Measurements from ENCODE around the gene ZNF423.

ZNF423 gene

DNA sequence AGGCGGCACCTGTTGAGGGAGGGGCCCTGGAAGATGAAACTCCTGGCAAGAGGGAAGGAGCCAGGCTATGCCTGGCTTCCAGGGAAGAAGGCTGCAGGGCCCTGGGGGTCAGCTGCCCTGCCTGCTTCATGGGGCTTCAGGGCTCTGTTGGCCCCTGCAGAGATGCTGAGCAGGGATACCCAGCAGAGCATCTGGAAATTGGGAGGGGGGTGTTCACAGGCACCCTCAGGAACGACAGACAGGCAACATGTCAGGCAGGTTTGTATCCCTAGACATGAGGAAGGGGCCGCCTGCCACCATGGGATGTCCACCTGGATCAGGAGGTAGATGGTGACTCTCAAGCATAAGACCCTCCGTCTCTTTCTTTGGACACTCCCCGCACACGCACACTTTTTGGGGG lies 13.8 kb upstream of the ZNF423 start:
- no peak for DNase-seq

DNA sequence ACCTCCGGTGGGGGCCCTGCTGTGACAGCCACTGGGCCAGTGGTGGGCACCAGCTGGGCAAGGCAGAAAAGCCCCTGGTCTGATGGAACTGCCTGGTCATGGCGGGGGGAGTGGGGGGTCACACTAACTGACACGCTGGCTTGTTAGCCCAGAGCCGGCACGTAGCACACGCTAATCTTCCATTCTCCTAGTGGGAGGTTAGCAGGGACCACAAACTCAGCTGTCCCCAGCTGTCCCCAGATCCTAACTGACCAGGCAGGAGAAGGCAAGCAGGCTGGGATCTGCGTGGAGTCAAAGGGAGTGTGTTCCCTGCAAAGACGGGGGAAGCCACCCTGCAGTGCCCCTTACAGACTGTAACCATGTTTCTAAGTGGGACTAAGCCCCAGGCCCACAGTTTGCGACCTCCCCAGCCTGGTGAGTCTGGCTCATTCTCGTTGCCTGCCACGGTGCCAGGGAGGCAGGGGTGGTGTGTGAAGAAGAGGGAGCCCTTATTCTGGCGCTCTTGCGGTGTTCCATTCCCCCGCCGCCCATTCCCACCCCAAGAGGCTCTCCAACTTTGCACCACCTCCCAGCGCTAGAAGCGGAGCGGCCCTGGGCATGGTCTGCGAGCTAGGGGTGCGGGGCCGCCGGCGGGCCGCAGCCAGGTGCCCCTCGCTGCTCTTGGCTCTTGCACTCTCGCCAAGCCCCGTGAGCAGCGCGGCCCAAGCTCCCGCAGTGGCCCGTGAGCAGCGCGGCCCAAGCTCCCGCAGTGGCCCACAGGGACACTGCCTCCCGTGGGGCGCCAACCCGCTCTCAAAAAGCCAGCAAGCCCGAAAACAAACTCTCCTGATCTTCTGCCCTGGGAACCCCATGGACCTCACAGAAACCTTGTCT lies 12.1 kb upstream of the ZNF423 start:
- DNase-seq = no peak

DNA sequence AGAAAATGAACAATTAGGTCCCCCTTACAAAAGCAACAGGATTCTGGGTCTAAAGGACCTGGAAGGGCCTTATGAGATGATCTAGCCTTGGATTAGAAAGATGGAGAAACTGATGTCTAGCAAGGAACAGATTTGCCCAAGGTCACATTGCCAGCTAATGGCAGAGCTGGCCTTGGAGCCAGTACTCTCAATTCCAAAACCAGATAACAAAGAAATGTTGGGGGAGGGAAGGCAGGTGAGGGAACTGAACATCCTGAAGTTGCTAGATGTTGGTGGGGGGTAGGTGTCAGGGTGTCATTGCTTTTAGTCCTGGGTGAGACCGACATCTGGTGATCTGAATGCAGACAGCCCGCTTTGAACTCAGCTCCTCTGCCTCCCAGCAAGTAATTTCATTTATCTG lies 11.3 kb upstream of the ZNF423 start:
- DNase-seq = no peak

DNA sequence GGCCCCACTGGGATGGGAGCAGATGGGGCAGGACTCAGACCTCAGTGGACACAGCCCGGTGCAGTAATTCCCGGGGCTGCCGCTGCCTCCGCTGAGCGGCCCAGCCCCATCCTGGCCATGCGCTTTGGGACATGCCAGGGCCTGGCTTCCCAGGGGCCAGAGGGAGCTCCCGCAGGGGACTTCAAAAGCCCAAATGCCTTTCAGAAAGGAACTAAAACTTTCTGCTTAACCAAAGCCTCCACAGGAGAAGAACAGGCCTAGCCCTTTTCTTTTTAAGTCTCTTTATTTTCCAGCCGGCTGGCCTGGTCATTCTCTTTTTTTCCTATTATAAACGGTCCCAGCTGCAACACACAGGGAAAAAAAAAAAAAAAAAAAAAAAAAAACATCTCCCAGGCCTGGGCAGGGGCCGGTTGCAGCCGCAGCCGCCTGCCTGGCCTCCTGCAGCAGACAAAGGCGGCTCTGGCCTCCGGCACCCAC lies 10.7 kb upstream of the ZNF423 start:
- DNase-seq = no peak

DNA sequence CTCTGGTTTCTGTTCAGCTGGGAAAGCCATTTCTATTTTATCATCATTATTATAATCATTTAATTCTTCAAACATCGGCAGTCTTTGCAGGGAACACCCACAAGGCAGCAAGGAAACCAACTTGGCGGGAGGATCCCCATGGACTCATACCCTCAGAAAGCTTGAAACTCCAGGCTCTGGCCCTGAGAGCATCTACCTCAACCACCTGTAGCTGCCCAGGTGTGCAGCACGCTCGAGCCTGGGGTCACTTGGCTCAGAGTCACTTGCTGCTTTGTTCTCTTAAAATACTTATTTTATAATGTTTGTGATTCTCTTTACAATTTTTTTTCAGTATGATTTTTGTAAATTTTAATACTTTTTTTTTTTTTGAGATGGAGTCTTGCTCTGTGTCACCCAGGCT lies 6.8 kb upstream of the ZNF423 start:
- no peak for DNase-seq

DNA sequence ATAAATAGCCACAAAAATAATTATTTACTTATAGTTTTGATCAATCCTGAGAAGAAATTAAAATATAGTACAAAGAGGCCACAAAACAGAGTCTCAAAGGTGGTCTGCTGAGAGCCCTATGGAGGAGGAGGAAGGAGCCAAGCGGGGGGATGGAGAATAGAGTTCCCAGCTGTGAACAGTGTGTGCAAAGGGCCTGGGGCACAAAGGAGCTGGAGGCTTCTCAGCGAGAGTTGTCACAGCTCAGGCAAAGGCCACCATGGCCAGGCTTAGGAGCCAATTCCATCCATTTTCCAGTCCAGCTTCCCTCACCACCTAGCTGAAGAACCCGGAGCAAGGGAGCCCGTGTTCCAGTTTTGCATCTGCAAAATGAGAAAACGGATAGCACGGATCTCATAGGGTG lies 5.4 kb upstream of the ZNF423 start:
- no peak for DNase-seq

DNA sequence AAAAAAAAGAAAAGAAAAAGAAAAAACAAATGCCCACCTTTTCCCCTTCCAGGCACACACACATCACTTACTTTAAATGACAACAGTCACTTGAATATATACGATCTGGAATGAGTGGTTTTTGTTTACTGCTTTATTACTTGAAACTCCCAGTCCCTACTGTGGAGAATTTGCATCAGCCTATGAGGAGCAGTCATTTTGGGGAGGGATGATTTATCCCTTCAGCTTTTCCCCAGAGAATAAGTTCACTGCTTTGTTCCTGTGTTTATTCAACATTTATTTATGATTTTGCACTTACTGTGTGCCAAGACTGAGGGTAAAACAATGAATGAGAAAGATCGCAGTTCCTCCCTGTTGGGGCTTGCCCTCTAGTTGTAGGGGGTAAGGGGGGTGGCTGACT lies 4.7 kb upstream of the ZNF423 start:
- DNase-seq = no peak

DNA sequence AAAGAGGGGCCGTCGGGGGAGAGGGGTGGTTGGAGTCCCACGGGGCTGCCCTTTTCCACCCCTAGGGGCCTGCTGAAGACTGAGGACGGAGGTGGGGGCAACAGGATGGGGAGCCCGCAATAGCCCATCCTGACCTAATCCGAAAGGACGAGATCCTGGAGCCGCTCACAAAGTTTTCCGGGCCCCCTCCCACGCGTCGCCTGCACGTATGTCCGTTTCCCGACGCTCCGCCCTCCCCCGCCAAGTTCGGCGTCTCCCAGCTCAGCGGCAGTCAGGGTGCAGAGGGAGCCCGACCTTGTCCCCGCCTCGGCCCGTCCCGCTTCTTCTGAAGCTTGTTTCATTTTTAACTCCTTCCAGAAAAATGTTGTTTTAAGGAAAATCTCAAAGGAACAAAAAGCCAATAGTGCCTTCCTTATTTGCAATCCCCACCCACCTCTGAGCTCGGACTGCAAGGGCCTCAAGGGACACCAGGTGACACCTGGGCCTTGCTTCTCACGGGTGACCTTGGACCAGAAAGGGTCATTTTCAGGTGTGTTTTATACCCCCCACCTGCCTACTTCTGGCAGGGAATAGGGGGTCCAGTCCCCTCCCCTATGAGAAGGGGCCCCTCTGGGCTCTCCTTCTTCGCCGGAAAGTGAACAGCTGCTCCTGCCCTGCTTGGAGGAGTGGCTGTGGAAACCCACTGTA lies 3.4 kb upstream of the ZNF423 start:
- no peak for DNase-seq

DNA sequence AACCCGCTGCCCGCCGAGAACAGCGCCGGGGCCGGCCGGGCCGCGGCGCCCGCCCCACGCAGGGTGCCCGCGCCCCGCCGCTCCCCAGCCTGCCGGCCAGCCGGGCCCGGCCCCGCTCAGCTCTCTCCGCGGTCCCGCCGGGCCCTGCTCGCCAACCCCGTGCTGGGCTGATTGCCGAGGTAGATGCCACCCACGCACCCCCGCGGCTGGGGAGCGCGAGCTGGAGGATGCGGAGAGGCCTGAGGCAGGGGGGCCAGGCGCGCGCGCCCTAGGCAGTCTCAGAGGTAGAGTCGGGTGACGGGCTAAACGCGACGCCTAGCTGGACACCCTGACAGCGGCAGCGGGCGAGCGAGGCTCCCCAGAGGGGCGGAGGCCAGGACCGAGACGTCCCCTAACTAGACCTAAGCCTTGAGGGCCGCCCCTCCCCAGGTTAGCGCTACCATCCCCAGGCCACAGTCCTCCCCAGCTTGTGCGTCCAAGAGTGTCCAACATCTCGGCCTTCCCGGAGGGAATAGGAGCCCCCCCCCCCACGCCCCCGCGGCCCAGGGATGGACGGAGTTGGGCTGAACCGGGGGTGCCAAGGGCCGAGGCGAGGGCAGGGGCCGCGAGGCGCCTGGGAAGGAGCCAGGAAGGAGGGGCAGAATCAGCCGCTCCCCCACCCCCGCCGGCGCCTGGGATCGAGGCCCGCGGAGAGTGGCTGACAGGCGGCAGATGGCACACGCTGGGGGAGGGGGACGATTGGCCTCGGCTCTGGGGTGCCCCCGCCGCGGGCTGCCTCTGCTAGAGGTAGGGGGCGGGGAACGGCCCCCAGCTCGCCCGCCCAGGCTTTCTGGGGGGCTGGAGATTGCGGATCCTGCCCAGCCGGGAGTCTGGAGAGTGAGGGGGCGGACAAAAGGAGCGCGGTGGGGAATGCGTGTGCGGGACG lies 2.5 kb upstream of the ZNF423 start:
- no peak for DNase-seq

DNA sequence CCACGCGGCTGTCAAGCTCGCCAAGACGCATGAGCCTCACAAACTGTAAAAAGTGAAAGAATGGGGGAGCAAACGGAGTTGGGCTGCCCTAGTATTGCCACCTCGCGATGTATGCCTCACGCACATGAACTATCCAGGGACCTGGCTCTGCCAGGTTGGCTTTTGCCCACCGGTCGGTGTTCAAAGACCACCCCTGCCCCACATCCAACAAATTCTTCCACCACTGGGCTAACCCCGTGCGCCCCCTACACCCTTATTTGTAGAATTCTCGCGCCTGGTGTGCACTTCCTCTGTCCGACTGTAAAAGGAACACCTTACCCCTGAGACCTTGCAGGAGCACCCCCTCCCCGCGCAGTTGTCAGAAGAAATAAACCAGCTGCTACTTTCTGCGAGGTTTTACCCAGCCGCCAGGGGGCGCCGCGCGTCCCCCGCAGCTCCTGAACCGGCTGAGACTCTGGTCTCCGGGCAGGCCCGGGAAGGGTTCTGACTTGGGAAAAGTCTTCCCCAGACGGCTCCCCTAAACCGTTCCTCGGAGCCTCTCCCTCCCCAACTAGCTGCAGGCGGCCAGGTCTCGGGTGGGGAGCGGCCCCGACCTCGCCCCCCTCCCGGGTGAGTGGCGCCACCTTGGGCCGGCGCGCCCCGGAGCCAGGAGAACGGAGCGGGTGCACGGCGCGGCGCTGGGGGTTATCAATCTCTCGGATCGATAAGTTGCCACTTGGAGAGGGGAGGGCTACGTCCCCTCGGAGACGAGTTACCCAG lies 1.7 kb upstream of the ZNF423 start:
- peak; percentile 24 for DNase-seq

DNA sequence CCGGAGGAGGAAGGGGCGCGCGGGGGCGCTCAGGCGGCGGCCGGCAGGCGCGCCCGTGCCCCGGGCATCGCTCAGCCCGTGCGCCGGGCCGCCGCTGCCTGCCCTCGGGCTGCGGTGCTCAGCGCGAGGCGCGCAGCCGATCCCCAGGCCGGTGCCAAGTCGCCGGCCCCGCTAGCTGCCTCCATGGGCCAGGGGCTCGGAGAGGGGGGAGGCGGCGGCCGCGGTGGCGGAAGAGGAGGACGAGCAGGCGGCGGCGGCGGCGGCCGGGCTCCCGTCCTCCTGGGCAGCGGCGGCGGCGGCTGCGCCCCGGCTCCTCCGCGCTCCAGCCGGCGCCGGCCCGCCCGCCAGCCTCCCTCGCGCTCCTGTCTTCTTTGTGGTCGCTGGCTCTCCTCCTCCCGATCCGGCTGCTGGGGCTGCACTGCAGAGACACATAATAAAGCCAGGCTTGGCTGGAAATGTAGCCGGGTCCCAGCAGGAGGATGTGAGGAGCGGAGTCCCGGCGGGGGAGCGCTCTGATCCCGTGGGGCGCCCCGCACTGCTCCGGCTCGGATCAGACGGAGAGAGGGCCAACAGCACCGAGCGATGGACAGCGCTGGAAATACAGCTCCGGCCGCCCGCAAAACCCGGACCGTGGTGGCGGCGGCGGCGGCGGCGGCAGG lies 889 bp upstream of the ZNF423 start:
- no peak for DNase-seq

DNA sequence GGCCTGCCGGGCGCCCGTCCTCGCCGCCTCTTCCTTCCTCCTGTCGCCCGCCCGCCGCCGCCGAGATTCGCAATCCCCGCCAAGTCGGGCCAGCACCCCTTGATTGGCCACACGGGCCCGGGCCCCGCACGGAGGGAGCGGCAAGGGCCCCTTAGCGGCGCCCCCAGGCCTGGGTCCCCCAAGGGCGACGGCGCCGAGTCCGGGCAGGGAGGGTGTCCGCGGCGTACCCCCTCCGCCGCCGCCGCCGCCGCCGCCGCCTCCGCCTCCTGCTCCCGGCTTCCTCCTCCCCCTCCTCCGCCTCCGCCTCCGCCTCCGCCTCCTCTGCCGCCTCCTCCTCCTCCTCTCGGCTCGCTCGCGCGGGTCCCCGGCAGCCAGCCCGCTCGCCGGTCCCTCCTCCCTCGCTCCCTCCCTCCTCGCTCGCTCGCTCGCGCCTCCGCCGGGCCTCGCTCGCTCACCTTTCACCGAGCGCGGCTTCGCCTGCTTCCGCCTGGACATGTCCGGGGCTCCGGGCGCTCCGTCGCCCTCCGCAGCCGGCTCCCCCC lies 561 bp downstream of the ZNF423 start:
- DNase-seq = peak; percentile 17

DNA sequence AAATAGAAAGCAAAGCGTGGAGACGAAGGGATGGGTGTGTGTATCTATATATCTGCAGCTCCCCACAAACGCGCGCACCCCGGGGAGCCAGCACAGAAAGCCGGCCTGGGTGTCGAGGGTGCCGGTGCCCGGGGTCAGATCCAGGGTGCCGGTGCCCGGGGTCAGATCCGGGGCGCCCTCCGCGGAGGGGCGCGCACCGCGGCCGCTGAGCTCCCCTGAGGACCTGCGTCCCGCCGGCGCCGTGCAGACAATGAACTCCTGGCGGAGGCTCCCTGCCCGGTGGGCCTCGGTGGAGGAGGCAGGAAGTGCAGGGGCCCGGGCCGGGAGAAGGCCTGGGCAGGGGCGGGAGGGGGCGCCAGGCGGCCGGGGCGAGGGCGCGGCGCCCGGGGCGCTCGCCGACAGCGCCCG lies 1.1 kb downstream of the ZNF423 start:
- DNase-seq = no peak

DNA sequence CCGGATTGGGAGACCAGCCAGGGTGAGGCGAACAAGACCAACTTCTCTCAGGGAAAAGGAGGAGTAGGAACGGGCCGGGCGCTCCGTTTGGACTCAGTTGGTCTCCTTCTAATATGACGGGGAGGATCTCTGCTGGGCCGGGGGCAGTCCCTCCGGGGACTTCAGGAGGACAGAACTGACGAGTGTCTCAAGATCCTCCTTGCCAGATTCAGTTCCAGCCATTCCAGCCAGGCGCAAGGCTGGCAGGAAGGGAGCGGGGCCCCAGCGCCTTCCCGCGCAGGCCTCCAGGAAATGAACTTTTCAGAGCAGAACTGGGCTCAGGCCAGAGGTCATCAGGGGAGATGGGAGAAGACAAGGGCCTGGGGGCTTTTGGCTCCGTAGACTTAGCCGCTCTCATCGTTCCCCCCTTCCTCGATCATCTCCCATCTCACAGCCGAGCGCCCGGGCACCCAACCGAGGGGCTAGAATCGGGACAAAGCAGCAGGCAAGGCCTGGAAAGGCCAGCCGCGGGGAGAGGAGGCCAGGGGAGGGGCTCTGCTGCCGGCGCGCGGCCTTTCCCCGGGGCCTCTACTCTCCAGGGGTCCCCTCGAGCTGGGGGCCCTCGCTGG lies 1.6 kb downstream of the ZNF423 start:
- DNase-seq = no peak

DNA sequence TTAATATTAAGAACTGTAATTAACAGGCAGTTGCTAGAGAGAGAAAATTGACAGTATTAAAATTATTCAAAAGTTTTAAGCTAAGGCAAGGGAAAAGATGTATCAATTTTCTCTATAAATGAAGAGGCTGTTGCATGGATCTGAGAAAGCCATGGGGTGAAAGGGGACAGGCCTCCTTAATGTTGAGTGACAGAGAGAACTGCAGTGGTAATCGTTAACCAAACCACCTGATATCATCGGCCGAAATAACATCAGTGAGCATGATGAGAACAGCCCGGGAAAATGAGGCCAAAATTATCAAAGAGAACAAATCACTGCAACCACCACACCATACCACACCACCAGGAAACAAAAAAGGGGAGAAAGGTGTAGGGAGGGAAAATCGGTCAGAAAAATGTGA lies 3.6 kb downstream of the ZNF423 start:
- DNase-seq = no peak

DNA sequence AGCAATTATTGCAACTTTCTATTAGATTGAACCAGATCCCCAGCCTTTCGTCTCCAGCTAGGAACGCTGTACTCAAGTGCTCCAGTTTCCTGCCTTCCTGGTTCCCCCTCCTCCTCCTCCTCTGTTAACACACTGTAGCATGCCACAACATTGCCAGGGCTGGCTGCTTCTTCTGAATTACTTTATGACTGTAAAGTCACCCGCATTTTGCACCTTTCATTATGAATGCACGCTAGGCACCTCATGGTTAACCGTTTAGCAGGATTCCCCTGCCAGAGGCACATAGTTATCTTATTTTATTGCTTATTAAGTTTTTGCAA lies 4.5 kb downstream of the ZNF423 start:
- no peak for DNase-seq

DNA sequence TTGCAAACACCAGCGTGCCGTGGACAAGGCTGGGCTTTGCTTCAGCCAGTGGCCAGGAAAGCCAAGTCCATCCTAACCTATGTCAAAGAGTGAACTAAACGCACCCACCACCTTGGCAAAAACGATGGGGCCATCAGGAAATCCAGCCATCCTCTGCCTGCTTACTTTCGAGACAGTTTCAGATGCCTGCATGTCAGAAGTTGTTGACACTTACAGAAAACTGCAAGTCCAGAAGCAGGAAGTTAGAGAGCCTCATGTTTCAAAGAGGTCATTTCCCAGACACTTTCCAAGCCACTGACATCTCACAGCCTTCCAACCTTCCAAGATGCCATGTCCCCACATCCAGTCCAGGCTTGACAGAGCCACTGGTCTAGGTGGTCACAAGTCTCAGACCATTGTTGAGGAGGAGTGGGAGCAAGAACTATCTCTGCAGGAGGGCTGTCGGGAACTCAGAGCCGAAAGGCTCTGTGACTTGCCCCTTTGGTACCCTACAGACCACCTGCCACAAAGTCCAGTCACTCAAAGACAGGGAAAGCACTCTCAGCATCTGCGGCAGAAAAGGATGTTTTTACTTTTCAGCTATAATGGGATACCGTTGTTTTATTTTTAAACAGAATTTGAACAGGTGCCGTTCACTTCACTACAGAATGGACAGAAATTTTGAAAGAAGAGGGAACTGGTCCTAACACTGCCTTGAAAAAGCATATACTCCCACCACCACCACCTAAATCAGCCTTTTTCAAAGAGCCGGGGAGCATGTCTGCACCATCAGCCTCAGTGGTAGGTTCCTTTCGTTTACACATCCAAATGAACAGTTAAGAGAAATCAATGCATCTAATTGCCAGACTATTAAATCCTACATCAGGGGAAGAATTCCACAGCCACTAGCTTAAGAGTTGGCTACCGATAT lies 5.1 kb downstream of the ZNF423 start:
- no peak for DNase-seq

DNA sequence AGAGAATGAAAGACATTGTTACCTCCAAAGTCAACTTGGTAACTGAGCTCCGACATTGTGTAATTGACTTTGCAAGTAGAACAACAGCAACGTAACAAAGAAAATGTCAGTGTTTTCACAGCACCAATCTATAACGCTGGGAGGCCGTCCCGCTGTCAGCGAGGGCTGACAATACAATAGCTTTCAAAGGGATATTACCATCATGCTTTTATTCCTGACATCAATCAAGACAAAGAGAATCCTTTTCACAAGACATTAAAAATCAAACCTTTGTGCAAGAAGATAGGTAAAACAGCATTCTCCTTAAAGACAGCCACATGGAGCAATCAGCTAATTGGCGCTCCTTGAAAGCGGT lies 6.2 kb downstream of the ZNF423 start:
- DNase-seq = peak; percentile 55

DNA sequence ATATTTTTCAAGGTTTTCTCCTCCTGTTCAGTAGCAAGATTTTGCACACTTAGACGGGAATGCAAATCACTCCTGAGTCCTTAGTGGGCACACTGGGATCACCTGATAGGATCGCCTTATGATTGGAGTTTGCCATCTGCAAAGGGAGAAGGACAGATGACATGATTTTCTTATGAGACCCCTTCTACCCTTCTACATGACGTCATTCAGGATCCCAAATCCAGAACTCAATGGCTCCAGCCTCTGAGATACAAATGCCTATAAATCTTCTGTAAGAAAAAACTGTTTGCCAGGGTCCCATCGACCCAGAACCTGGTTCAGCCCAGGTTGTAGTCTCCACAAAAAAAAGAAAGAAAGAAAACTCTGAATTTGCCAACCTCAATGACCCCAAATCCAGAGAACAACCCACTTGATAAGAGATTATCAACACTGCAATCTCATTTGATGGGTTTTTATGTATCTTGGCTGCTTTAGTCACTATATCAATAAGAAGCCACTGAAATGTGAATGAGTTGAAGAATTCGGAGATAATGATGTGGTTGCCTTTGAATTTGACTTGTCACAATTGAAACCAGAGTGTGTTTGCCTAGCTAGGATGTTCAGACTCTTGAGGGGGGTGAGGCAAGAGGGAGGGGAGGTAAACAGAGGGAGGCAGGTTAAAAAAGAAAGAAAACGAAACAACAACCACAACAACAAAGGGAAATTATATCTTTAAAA lies 6.7 kb downstream of the ZNF423 start:
- peak; percentile 55 for DNase-seq

DNA sequence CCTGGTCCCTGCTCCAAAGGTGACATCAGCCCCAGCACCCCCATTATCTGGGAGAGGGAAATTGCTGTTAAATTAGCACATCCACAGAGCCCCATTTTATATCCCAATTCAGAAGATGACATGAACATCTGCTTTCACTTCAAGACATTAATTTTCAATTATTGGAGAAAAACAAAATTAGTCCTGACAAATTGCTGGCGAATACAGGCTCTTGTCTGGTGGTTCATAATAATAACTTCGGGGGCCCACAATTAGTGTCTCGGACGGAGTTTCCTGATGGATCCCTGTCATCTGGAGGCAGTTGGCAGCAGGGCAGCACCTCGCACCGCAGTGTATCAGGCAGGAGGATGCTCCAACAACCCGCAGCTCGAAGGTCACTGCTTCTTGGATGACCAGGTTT lies 7.4 kb downstream of the ZNF423 start:
- no peak for DNase-seq
